Cortex of kidney (tissue), 1 donor: ENCODE data around the gene ZNF350.
"Not testable (repeated sequence)": the region's sequence is repeated elsewhere in the genome, so short reads cannot be mapped to it uniquely, and the experiment has no call there.

Source experiments
- DNase-seq: peaks from one replicate; lab custom pipeline; 2025; lab: John Stamatoyannopoulos, UW

ZNF350 gene

DNA sequence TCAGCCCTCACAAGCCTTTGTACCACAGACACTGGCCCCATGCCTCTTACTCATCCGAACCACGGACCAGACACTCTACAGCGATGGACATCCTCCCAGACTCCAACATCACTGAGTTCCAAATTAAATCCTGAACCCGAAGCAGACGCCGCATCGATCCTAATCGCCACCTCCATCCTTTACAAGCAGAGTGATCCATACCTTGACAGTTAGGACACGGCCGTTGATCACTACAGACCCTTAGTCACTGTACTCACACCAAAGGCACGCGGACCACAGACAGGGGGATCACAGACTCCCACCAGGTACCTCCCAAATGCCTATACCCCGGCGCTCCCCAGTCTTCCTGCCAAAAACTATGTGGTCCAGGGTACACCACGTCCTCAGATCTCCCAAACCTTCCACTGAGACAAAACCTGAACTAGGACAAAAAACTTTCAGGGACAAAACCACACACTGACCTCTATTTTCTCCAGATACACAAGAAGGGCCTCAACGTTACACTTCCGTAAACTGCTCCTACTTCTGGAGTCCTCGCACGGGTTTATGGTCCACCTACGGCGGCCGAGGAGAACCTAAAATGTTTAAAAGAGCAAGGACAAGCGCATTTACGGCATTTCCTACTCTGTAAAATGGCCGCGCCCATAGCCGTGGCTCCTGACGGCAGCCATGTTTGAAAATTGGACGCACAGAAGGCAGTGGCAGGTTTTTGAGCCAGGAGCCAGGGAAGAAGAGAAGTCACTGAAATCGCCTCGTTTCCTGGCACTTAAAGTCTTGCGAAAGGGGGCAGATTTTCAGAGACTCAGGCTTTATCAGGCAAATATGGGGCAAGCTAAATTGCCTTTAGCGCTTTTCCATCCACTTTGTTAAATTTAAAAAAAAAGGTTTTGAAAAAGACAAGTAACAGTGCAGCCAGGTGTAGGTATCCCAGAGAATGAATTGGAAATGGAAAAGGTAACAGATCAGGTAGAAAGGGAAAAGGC, at the start of gene ZNF350:
Gene ZNF350, minus strand, starts transcription at position 532 of the 983 bp plus-strand sequence. CDS start 12,480 bp downstream, outside the sequence.
- no peak for DNase-seq

DNA sequence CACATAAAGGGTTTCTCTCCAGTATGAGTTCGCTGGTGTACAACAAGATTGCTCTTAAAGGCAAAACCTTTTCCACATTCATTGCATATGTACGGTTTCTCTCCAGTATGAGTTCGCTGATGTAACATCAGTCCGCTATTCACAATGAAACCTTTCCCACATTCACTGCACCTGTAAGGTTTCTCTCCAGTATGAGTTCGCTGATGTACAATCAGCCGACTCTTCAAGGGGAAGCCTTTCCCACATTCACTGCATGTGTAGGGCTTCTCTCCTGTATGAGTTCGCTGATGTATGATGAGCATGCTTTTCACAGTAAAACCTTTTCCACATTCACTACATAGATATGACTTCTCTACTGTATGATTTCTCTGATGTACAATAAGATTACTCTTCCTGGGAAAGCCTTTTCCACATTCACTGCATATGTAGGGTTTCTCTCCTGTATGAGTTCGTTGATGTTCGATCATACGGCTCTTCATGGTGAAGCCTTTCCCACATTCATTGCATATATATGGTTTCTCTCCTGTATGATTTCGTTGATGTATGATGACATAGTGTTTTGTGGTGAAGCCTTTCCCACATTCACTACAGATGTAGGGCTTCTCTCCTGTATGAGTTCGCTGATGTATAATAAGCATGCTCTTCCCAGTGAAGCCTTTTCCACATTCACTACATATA, 47.5 kb upstream of the ZNF350 start:
- no peak for DNase-seq

DNA sequence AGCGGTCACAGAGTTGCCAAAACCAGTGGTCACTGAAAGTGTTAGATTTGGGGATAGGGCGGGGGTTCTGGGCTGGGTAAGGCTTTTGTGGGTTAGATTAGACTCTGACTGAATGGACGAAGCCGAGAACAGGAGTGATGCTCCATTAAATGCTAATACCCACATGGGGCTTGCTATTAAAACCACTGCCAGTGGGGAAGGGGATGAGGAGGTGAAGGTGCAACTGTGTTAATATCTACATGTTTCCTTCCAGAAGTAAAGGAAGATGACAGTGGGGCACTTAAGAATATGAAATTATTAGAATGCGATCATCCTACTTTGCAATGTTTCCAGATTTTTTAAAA, 42.1 kb upstream of the ZNF350 start:
- no peak for DNase-seq

DNA sequence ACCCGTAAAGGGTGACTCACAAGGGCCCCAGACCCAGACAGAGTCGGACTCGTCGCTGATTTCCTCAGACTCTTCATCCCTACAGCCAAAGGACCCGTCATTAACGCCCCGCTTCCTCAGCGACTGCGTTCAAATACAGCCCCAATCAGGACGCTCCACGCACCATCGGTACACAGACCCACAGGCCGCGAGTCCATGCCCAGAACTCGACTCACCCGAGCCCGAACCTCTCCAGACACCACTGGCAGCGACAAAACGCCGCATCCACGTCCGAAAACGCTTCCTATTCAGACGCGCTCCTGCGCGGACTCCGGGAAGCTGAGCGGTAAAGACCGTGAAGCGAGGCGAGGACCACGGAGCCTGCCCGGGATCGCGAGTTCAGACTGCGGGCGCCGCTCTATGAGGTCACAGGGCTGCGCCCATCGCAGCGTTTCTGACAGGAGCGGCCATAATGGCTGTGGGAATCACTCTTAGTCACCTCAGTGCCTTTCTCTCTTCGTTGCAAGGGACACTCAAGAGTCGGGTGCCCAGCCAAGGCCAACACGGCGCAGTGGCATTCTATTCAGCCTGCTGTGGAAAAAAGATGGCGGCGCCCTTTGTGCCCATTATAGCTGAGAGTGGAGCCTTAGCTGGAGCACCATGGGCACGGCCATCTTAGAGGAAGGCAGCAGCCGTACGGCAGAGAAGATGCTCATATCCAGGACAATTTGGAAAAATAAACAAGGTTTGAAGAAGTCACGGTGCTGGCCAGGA, 41.6 kb upstream of the ZNF350 start, which contains the start of gene ZNF614:
Gene ZNF614, minus strand, starts transcription at position 353 of the 753 bp plus-strand sequence. CDS start 2,634 bp downstream, outside the sequence.
- DNase-seq = peak; percentile 80

DNA sequence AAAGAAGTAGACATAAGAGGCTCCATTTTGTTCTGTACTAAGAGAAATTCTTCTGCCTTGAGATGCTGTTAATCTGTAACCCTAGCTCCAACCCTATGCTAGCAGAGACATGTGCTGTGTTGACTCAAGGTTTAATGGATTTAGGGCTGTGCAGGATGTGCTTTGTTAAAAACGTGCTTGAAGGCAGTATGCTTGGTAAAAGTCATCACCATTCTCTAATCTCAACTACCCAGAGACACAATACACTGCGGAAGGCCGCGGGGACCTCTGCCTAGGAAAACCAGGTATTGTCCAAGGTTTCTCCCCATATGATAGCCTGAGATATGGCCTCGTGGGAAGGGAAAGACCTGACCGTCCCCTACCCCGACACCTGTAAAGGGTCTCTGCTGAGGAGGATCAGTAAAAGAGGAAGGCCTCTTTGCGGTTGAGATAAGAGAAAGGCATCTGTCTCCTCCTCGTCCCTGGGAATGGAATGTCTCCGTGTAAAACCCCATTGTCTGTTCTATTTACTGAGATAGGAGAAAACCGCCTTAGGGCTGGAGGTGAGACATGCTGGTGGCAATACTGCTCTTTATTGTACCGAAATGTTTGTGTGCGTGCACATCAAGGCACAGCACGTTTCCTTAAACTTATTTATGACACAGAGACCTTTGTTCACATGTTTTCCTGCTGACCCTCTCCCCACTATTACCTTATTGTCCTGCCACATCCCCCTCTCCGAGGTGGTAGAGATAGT, 39.8 kb upstream of the ZNF350 start:
- not testable (repeated sequence) for DNase-seq

DNA sequence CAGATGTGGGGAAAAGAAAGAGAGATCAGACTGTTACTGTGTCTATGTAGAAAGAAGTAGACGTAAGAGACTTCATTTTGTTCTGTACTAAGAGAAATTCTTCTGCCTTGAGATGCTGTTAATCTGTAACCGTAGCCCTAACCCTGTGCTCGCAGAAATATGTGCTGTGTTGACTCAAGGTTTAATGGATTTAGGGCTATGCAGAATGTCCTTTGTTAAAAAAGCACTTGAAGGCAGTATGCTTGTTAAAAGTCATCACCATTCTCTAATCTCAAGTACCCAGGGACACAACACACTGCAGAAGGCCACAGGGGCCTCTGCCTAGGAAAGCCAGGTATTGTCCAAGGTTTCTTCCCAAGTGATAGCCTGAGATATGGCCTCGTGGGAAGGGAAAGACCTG, 37.8 kb upstream of the ZNF350 start:
- DNase-seq = not testable (repeated sequence)

DNA sequence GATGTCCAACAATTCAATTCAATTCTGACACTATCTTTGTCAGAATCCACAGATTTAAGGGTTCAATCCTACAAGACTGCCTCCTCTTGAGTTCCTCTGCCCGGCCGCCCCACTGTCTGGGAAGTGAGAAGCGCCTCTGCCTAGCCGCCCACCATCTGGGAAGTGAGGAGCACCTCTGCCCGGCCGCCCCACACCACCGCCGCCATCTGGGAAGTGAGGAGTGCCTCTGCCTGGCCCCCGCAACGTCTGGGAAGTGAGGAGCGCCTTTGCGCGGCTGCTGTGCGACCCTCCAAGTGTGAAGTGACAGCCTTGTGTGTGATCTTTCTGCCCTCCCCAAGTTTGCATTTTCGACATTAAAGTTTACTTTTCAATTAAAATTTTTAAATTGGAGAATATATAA, 35.6 kb upstream of the ZNF350 start:
- no peak for DNase-seq

DNA sequence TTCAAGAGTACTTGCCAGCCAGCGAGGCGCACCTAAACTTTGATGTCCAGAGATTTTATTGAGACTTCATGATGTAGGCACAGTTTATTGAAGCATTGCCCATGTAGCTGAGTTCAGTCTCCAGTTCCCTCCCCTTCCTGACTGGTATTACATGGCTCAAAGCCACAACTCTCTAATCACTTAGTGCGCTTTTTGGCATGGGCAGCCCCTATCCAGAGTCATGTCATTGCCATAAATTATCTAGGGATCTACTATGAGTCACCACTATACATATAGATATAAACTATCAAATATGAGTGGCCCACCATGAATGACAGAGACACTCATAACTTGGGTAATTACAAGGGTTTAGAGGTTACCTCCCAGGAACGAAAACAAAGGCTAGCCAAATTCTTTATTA, 33.9 kb upstream of the ZNF350 start:
- DNase-seq = no peak

DNA sequence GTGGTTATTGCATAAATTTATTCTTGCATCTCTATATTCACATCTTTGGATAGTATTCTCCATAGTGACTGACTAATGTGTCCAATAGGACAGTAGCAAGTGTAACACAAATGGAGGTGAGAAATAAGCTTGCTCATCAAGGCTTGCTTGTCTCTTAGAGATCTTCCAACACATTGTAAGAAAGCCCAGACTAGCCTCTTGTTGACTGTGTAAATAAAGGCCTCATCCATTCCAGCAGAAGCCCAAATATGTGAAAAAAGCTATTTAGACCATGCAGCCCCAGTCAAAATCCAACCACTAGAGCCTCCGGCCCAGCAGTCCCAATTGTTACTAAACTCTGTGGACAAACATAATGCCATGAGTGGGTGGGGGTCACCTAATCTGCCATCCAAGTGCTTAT, 24.0 kb upstream of the ZNF350 start:
- no peak for DNase-seq

DNA sequence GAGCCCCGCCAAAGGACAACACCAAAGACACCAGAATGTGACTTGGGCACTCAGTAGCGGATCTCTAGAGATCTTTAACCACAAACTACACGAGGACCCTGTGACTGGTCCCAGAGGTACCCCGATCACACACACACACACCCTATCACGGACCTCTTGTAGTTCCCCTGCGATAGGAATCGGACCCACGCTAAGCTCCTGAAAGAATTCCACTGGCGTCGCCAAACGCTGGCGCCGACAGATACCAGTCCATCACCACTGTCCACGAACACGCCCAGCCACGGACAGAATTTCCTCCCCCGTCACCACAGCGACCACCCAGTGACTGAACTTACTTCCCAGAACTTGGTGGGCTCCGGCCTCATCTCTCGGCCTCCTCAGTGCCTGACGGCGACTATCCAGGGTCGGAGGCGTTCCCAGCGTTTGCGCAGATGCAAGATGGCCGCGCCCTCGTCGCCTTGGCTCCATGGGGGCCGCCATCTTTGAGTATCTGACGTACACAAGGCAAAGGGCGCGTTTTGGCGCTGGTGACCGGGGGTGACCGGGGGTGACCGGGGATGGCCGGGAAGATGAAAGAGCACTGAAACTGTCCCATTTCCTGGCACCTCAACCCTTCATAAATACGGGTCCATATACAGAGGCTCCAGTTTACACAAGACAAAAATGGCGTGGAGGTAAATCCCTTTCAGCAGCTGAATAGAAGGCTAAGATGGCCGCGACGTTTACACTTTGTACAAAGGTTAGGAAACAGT, 21.3 kb upstream of the ZNF350 start, which contains the start of gene ZNF615:
Gene ZNF615, minus strand, starts transcription at position 406 of the 752 bp plus-strand sequence. CDS start 4,500 bp downstream, outside the sequence.
- peak; percentile 63 for DNase-seq

DNA sequence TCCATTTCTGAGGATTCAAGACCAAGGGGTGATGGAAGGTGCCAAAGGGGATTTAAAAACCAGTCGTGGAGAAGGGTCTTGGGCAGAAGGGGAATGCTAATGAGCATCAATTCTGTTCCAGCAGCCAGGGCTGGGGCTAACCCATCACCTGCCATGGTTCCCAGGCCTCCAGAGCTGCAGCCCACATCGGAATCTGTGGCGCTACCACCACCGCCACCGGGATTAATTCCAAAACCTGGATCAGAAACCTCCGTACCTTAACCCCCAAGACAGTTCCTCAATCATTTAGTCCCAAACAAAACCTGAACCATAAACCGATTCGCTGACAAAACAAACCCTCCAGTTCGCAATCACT, 20.8 kb upstream of the ZNF350 start:
- DNase-seq = no peak

DNA sequence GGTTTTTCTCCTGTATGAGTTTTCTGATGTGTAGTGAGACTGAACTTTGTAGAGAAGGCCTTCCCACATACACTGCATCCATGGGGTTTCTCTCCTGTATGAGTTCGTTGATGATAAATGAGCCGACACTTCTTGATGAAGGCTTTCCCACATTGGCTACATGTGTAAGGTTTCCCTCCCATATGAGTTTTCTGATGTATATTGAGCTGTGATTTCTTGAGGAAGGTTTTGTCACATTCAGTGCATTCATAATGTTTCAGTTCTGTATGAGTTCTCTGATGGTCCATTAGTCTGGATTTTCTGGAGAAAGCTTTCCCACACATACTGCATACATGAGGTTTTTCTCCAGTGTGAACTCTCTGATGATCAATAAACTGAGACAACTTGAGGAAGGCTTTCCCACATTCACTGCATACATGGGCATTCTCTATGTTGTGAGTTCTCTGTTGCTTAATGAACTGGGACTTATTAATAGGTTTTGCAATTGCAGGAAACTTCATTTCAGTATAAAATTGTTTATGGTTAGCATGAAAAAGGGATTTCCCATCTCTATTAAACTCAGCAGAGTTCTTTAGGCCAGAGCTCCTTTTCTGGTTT, 7.5 kb upstream of the ZNF350 start:
- DNase-seq = no peak

DNA sequence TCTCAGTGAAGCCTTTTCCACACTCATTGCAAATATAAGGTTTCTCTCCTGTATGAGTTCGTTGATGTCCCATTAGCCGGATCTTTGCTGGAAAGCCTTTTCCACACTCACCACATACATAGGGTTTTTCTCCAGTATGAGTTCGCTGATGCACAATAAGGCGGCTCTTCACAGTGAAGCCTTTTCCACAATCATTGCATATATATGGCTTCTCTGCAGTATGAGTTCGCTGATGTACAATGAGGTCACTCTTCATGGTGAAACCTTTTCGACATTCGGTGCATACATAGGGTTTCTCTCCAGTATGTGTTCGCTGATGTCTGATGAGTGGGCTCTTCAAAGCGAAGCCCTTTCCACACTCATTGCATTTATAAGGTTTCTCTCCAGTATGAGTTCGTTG, 6.8 kb upstream of the ZNF350 start:
- DNase-seq = no peak

DNA sequence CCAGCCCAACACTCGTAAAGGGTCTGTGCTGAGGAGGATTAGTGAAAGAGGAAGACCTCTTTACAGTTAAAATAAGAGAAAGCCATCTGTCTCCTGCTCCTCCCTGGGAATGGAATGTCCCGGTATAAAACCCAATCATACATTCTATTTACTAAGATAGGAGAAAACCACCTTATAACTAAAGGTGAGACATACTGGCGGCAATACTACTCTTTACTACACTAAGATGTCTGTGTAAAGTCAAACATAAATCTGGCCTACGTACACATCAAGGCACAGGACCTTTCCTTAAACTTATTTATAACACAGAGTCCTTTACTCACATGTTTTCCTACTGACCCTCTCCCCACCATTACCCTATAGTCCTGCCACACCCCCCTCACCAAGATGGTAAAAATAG, 3.3 kb downstream of the ZNF350 start:
- DNase-seq = no peak

DNA sequence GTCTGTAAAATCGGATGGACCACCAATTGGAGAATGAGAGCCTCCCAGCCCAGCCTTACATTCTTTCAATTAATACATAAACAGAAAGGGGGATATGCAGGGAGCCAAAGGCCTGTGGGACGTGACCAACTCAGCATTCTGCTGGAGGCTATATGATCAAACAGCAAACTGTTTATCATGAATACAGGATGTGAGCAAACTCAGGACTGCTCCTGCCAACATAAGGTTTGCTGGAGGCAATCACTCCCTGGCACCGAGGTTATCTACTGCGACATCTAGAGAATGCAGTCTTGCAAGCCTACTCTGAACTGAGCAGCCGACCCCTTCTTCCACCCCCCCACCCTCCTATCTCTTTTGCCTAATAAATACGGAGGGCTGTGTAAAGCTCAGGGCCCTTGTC, 5.7 kb downstream of the ZNF350 start:
- not testable (repeated sequence) for DNase-seq

DNA sequence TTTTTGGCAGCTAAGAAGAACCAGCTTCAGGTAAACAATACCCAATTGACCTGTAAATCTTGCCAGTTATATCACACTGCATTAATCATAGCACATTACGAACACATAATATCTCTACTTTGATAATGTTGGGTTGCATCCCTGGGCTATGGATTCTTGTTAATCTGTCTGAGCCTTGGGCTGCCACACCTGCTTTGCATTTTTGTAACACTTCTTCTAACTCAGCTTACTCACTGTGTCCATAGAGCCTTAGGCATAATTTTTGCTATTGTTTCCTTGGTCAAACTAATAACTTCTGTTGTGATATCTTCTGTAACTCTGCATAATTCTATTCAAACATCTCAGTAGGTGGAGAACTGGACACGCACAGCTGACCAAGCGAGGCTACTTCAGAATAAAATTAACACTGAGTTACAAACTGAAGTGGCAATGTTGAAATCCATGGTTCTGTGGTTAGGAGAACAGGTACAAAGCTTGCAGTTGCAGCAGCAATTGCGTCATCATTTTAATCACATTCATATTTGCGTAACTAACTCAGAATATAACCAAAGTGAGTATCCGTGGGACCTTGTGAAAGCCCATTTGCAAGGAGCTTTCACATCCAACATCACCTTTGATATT, 6.4 kb downstream of the ZNF350 start:
- no peak for DNase-seq

DNA sequence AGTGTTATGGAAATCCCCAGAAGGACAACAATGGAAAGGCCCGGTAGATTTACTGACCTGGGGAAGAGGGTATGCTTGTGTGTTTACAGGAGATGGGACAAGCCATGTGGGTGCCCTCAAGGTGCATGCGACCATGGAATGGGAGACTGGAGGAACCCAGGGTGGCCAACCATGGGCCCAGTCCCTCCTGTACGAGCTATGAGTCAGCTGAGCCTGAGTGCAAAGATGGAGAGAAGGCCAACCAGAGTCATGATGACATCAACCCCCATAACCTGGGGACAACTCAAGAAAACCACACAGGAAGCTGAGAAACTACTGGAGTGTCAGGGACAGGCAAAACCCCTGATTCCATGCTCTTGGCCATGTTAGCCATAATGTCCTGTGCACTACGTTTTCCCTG, 7.8 kb downstream of the ZNF350 start:
- DNase-seq = no peak

DNA sequence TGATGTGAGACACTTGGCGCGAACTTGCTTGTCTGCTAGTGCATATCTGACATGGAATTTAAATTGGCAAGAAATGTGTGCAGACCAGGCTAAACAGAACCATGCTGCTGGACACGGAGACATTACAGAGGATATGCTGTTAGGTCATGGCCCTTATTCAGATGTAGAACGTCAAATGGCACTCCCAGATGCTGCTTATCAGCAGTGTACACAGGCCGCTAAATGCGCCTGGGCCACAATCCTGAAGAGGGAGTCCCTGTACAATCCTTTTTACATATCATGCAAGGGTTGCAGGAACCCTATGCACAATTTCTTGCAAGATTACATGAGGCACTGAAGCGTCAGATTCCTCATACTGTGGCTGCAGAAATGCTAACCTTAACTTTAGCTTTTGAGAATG, 9.3 kb downstream of the ZNF350 start:
- DNase-seq = no peak

DNA sequence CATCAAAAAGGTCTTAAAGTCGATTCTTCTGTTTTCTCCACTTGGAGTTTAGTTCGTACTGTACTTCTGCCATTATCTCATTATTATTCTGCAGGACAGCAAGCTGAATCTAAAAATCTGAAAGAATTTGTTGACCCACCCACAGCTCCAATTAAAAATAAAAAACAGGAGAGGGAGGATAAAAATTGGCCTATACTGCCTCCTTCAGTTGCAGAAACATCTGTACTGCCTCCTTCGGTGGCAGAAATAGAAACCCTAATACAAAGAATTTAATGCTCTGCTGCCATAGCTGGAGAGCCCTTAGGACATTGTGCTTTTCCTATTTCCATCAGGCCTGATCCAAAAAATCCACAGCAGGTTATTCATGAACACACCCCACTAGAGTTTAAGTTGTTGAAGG, 9.8 kb downstream of the ZNF350 start:
- DNase-seq = no peak

DNA sequence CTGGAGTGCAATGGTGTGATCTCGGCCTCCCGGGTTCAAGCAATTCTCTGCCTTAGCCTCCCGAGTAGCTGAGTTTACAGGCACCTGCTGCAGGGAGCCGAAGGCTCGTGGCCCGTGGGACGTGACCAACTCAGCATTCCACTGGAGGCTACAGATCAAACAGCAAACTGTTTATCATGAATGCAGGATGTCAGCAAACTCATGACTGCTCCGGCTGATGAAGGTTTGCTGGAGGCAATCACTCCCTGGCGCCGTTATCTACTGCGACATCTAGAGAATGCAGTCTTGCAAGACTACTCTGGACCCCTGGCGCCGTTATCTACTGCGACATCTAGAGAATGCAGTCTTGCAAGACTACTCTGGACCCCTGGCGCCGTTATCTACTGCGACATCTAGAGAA, 10.9 kb downstream of the ZNF350 start:
- not testable (repeated sequence) for DNase-seq
